Measurements from ENCODE around the gene CCDC90B. TPM values are rescaled to one million over a fixed set of nuclear protein-coding genes. Genes with fewer than 3 reads are reported as not detected.

CCDC90B gene
- total RNA-seq, 6 experiments from 2014 or later = 44.0 to 57.9 (median 50.2) TPM

- DNase-seq = no peak
- Mint-ChIP-seq H3K4me1 (ENCODE audit: low read depth) (peaks cover 35% of the 10 kb centered on the region), H3K4me3 (no peak overlapping the region), H3K36me3 (ENCODE audit: low read depth) (peaks cover 20% of the 10 kb centered on the region), H3K9me3 (no peaks in the 10 kb centered on the region), H3K27me3 (ENCODE audit: insufficient read depth) (no peaks in the 10 kb centered on the region), H3K27ac (peak overlapping the region; percentile 35; the same call in 1 of the 2 replicates)
- TF ChIP-seq CTCF (IDR thresholded peaks at IDR 0.05) = no peak
Observed at GRCh38 chr11:83256602-83257340, 29.4 kb downstream of the CCDC90B start.

DNA sequence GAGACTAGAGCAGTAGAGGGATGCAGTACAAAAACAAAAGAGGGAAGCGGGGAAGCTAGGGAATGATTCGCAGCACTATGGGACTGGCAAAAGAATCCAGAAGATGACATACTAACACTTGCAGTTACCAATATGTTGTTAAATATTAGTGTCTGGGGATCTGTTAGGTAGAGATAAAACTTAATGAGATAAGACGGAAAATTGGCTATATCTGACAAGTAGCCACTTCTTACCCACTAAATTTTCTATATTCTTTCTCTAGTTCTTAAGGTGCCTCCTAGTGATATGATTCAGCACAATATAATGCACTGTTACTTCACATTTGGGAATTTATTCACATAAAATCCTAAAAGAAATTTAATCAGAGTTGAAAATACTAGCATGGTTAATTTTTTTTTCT is 30.8 kb downstream of the CCDC90B start:
- Mint-ChIP-seq H3K27ac (no peak overlapping the region), H3K36me3 (ENCODE audit: low read depth) (peaks cover 16% of the 10 kb centered on the region), H3K27me3 (ENCODE audit: insufficient read depth) (no peaks in the 10 kb centered on the region), H3K4me3 (no peak overlapping the region), H3K9me3 (no peaks in the 10 kb centered on the region), H3K4me1 (ENCODE audit: low read depth) (peaks cover 35% of the 10 kb centered on the region)
- TF ChIP-seq CTCF (IDR thresholded peaks at IDR 0.05) = no peak
- DNase-seq = no peak

- Mint-ChIP-seq H3K36me3 (ENCODE audit: low read depth) (peaks cover 11% of the 10 kb centered on the region), H3K27me3 (ENCODE audit: insufficient read depth) (no peaks in the 10 kb centered on the region; the same call in 1 of the 2 replicates), H3K9me3 (no peaks in the 10 kb centered on the region), H3K27ac (no peak overlapping the region), H3K4me1 (ENCODE audit: low read depth) (peaks cover 28% of the 10 kb centered on the region), H3K4me3 (no peak overlapping the region)
- no peak for TF ChIP-seq CTCF (IDR thresholded peaks at IDR 0.05)
- DNase-seq = no peak
Observed at GRCh38 chr11:83252941-83253340, 33.2 kb downstream of the CCDC90B start.

DNA sequence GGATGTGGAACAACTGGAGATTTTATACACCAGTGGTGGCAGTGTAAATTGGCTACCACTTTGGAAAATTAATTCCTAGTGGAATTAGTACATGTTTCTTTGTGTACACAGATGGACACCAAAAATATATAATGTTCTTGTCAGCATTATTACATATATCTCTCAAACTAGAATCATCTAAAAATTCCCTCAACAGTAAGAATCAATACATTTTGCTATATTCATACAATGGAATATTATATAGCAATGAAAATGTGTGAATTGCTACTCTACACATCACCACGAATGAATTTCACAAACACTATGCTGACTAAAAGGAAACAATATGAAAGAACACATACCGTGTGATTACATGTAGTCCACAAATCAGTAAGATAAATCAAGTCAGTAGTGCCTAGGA is 33.9 kb downstream of the CCDC90B start:
- no peak overlapping the region for H3K27ac Mint-ChIP-seq
- TF ChIP-seq CTCF (IDR thresholded peaks at IDR 0.05) = no peak
- no peak overlapping the region for H3K4me3 Mint-ChIP-seq
- no peaks in the 10 kb centered on the region for H3K9me3 Mint-ChIP-seq
- peaks cover 22% of the 10 kb centered on the region for H3K4me1 Mint-ChIP-seq (ENCODE audit: low read depth)
- DNase-seq = no peak
- no peaks in the 10 kb centered on the region; the same call in 1 of the 2 replicates for H3K27me3 Mint-ChIP-seq (ENCODE audit: insufficient read depth)
- H3K36me3 Mint-ChIP-seq (ENCODE audit: low read depth) = peaks cover 4% of the 10 kb centered on the region

- Mint-ChIP-seq H3K9me3 (no peaks in the 10 kb centered on the region), H3K4me1 (ENCODE audit: low read depth) (peaks cover 3% of the 10 kb centered on the region), H3K27ac (no peak overlapping the region)
Observed at GRCh38 chr11:83249972-83250593, 36.1 kb downstream of the CCDC90B start.

More at GRCh38 chr11:83249972-83250593, 36.1 kb downstream of the CCDC90B start:
- H3K36me3 Mint-ChIP-seq (ENCODE audit: low read depth) = no peaks in the 10 kb centered on the region
- peak; percentile 34 for DNase-seq
- H3K4me3 Mint-ChIP-seq = no peak overlapping the region
- H3K27me3 Mint-ChIP-seq (ENCODE audit: insufficient read depth) = no peaks in the 10 kb centered on the region; the same call in 1 of the 2 replicates
- TF ChIP-seq CTCF (IDR thresholded peaks at IDR 0.05) = peak; percentile 81

All from HFFc6 (cell line).